Measurements from ENCODE around the gene PFKP.

The PFKP gene

GRCh38 chr10:3143366-3143765 lies 76.0 kb downstream of the PFKP start:
- TF ChIP-seq ZNF513 (tag by site-specific recombination; IDR thresholded peaks at IDR 0.05) = no peak
- TF ChIP-seq EGR2 (tag by site-specific recombination; IDR thresholded peaks at IDR 0.05; ENCODE audit: low read depth) = peak; percentile 89
- peak; percentile 81 for TF ChIP-seq ZFHX2 (tag by site-specific recombination; conservative IDR thresholded peaks at IDR 0.05)
- no peak for TF ChIP-seq ZNF658 (tag by site-specific recombination; IDR thresholded peaks at IDR 0.05)
- H3K27ac ChIP-seq (ENCODE audit: extremely low read depth, low read depth, low read length) = no peak overlapping the region
- POLR2A ChIA-PET = no interaction called here
- no peak overlapping the region for H3K4me3 ChIP-seq (ENCODE audit: low read depth, low read length)
- peaks cover 23 to 100% of the 10 kb centered on the region in 2 experiments for H3K36me3 ChIP-seq (ENCODE audit: control insufficient read depth in 2 of 2, insufficient read depth in 1 of 2, low read length in 2 of 2)
- CTCF ChIA-PET = no interaction called here
- H3K9me3 ChIP-seq (ENCODE audit: control insufficient read depth, insufficient read depth, low read depth, low read length) = no peaks in the 10 kb centered on the region
- no peaks in the 10 kb centered on the region for H3K4me1 ChIP-seq (ENCODE audit: control insufficient read depth, insufficient read depth, low read length)

GRCh38 chr10:3143791-3144434 lies 76.6 kb downstream of the PFKP start:
- ChIA-PET POLR2A (no interaction called here), CTCF (no interaction called here)
- H3K36me3 ChIP-seq (ENCODE audit: control insufficient read depth in 2 of 2, insufficient read depth in 1 of 2, low read length in 2 of 2) = peaks cover 23 to 100% of the 10 kb centered on the region in 2 experiments
- no peaks in the 10 kb centered on the region for H3K4me1 ChIP-seq (ENCODE audit: control insufficient read depth, insufficient read depth, low read length)
- H3K9me3 ChIP-seq (ENCODE audit: control insufficient read depth, insufficient read depth, low read depth, low read length) = no peaks in the 10 kb centered on the region
- H3K4me3 ChIP-seq (ENCODE audit: low read depth, low read length) = no peak overlapping the region
- TF ChIP-seq ATF2 (tag by site-specific recombination; IDR thresholded peaks at IDR 0.05; ENCODE audit: low read depth) (no peak), ZNF26 (tag by site-specific recombination; IDR thresholded peaks at IDR 0.05) (no peak), BCL11B (tag by site-specific recombination; IDR thresholded peaks at IDR 0.05; ENCODE audit: low read depth) (no peak), ZSCAN30 (tag by site-specific recombination; IDR thresholded peaks at IDR 0.05) (no peak), ZNF623 (tag by site-specific recombination; IDR thresholded peaks at IDR 0.05) (no peak), ZNF571 (tag by site-specific recombination; IDR thresholded peaks at IDR 0.05) (no peak), ZNF362 (tag by site-specific recombination; IDR thresholded peaks at IDR 0.05) (no peak), SCRT1 (tag by site-specific recombination; IDR thresholded peaks at IDR 0.05; ENCODE audit: borderline replicate concordance) (no peak), ZNF354C (tag by site-specific recombination; IDR thresholded peaks at IDR 0.05; ENCODE audit: borderline replicate concordance, low read depth) (no peak), ZNF214 (tag by site-specific recombination; IDR thresholded peaks at IDR 0.05; ENCODE audit: borderline replicate concordance) (no peak), ZFP3 (tag by site-specific recombination; IDR thresholded peaks at IDR 0.05; ENCODE audit: low read depth) (no peak), ZNF776 (tag by site-specific recombination; IDR thresholded peaks at IDR 0.05; ENCODE audit: borderline replicate concordance) (no peak)
- no peak overlapping the region for H3K27ac ChIP-seq (ENCODE audit: extremely low read depth, low read depth, low read length)

Measured in HEK293 (cell line).